ENCODE results near the gene SLC25A4. TPM values are rescaled to one million over a fixed set of nuclear protein-coding genes. Genes with fewer than 3 reads are reported as not detected.

SLC25A4 gene
- total RNA-seq, 4 donors from 2014 or later, result 10.1 to 25.6 (median 17.9) TPM

DNA sequence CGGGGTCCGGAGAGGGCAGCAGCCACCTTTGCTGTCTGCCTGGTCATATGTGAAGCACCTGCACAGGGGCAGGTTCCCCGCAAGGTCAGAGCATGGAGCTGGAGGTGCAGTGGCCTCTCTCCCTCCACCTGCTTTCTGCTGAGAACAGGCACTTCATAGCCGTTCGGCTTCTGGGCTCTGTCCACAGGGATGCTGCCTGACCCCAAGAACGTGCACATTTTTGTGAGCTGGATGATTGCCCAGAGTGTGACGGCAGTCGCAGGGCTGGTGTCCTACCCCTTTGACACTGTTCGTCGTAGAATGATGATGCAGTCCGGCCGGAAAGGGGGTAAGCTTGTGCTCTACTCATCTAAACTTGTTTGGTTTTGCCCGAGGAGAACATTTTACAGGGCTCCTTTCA, 2.5 kb downstream of the SLC25A4 start:
- H3K4me3 ChIP-seq (ENCODE audit: low read depth, poor library complexity, severe bottlenecking), result no peak overlapping the region
- intact Hi-C loops (cut with DNase I; ENCODE audit: low total_unique reads), result no loop called here
- no peak for TF ChIP-seq POLR2A (IDR thresholded peaks at IDR 0.05)
- TF ChIP-seq, protein P1, sequence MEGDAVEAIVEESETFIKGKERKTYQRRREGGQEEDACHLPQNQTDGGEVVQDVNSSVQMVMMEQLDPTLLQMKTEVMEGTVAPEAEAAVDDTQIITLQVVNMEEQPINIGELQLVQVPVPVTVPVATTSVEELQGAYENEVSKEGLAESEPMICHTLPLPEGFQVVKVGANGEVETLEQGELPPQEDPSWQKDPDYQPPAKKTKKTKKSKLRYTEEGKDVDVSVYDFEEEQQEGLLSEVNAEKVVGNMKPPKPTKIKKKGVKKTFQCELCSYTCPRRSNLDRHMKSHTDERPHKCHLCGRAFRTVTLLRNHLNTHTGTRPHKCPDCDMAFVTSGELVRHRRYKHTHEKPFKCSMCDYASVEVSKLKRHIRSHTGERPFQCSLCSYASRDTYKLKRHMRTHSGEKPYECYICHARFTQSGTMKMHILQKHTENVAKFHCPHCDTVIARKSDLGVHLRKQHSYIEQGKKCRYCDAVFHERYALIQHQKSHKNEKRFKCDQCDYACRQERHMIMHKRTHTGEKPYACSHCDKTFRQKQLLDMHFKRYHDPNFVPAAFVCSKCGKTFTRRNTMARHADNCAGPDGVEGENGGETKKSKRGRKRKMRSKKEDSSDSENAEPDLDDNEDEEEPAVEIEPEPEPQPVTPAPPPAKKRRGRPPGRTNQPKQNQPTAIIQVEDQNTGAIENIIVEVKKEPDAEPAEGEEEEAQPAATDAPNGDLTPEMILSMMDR (IDR thresholded peaks at IDR 0.05), result no peak
- no peak for DNase-seq (ENCODE audit: low spot score in 2 of 2)
- 83 to 88% methylated on average over 11 to 13 of the region's 13 CpGs for WGBS, 2 donors

DNA sequence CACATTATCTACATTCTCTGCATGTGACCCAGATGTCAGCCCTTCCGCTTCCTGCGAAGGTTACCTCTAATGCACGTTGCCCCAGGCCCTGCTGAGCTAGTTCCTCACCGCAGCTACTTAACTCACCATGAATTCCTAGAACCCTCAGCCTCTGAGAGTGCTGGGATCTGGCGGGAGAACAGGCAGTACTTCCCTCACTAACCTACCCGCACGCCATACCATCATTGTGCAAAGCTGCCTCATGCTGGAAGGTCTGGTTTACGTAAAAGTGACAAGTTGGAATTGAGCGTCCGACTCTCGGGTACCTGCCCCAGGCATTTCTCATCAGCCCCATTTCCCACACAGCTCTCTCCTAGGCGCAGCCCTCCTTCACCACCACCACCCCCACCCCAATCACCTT, 6.3 kb downstream of the SLC25A4 start:
- TF ChIP-seq POLR2A (IDR thresholded peaks at IDR 0.05), result no peak
- TF ChIP-seq, protein P1 (IDR thresholded peaks at IDR 0.05), result no peak
- no peak overlapping the region for H3K4me3 ChIP-seq (ENCODE audit: low read depth, poor library complexity, severe bottlenecking)
- 93 to 95% methylated on average over 12 of the region's 12 CpGs for WGBS, 2 donors
- DNase-seq (ENCODE audit: low spot score in 2 of 2), result no peak
- intact Hi-C loops (cut with DNase I; ENCODE audit: low total_unique reads), result no loop called here

DNA sequence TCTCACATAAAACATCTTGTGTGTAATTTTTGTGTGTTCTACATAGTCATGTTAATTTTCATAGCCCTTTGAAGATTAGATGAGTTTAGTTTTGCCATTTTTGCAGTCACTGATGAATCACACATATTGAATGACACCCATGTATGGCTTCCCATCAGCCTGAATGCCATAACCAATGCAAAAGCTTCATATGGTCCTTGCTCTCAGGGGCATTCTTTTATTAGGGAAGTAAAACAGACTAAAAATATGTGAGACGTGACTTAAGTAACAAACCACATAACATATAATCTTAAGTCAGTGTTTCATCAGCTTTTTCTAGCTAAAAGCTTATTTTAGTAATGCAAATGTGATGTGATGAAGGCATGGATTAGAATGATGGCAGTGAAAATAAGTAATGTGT, 8.2 kb downstream of the SLC25A4 start:
- no peak for TF ChIP-seq POLR2A (IDR thresholded peaks at IDR 0.05)
- TF ChIP-seq, protein P1 (IDR thresholded peaks at IDR 0.05), result no peak
- H3K4me3 ChIP-seq (ENCODE audit: low read depth, poor library complexity, severe bottlenecking), result no peak overlapping the region
- intact Hi-C loops (cut with DNase I; ENCODE audit: low total_unique reads), result no loop called here
- 79 to 94% methylated on average over 1 of the region's 1 CpG for WGBS, 2 donors
- DNase-seq (ENCODE audit: low spot score in 2 of 2), result no peak

DNA sequence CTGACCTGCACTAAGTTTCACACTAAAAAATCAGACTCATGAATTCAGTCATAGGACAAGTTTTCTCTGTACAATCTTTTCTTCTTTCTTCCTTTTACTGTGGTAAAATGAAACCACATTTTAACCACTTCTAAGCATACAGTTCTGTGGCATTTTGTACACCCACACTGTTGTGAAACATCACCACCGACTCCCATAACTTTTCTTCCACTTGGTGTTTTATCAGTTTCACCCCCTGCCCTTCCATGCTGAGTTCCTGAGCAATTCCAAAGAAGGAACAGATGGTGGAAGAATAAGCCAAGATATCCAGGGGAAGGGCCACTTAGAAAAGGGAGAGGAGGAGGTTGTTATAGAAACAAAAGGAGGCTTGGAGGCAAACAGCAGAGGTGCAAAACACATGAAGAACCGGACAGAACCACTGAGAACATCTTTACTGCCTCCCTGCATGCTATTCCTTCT, 22.6 kb downstream of the SLC25A4 start:
- TF ChIP-seq, protein P1 (IDR thresholded peaks at IDR 0.05), result no peak
- TF ChIP-seq POLR2A (IDR thresholded peaks at IDR 0.05), result no peak
- H3K4me3 ChIP-seq (ENCODE audit: low read depth, poor library complexity, severe bottlenecking), result no peak overlapping the region
- DNase-seq (ENCODE audit: low spot score in 2 of 2), result no peak
- 56 to 74% methylated on average over 2 of the region's 2 CpGs for WGBS, 2 donors
- intact Hi-C loops (cut with DNase I; ENCODE audit: low total_unique reads), result no loop called here

DNA sequence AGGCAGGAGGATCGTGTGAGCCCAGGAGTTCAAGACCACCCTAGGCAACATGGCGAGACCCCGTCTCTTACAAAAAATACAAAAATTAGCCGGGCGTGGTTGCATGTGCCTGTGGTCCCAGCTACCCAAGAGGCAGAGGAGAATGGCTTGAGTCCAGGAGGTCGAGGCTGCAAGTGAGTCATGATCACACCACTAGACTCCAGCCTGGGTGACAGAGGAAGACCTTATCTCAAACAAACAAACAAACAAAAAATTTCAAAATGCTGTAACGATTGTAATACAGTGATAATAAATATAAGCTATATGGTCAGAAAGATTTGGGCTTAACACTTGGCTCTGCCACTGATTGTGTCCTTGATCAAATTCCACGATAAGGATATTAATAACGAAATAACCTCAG, 24.2 kb downstream of the SLC25A4 start:
- intact Hi-C loops (cut with DNase I; ENCODE audit: low total_unique reads), result no loop called here
- no peak overlapping the region for H3K4me3 ChIP-seq (ENCODE audit: low read depth, poor library complexity, severe bottlenecking)
- TF ChIP-seq, protein P1 (IDR thresholded peaks at IDR 0.05), result no peak
- no peak for TF ChIP-seq POLR2A (IDR thresholded peaks at IDR 0.05)
- DNase-seq (ENCODE audit: low spot score in 2 of 2), result no peak
- 81 to 85% methylated on average over 9 of the region's 9 CpGs for whole genome bisulfite sequencing, 2 donors

DNA sequence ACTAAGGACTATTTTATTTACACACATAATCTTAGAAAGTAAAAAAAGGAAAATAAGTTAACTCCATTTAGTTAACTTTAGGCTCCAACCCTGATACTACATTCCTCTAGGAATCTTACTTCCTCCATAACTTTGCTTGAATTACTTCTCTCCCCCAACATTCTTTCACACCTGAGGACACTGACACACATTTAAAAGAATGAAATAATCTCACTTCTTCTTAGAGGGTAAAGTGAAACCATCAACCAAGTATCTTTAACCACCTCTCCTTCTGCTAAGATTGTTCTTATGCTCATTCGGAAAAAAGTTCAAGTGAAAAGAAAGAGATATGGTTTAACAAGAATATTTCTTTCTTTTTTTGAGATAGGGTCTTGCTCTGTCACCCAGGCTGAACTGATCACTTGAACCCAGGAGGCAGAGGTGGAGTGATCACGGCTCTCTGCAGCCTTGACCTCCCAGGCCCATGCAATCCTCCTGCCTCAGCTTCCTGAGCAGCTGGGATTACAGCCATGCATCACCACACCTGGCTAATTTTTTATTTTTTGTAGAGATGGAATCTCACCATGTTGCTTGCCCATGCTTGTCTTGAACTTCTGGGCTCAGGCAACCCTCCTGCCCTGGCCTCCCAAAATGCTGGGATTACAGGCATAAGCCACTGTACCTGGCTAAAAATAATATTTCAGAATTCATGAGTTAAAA, 28.5 kb downstream of the SLC25A4 start:
- intact Hi-C loops (cut with DNase I; ENCODE audit: low total_unique reads), result loop anchor here (10.0 kb wide), 1 partner anchor 1563 kb away; no protein-coding TSS in a partner anchor
- DNase-seq (ENCODE audit: low spot score in 2 of 2), result no peak
- WGBS, 2 donors, result 68 to 76% methylated on average over 2 of the region's 2 CpGs
- no peak overlapping the region for H3K4me3 ChIP-seq (ENCODE audit: low read depth, poor library complexity, severe bottlenecking)
- TF ChIP-seq, protein P1 (IDR thresholded peaks at IDR 0.05), result no peak
- no peak for TF ChIP-seq POLR2A (IDR thresholded peaks at IDR 0.05)

All from lower leg skin (tissue), 4 donors.